Measurements from ENCODE around the gene TMIGD1. TPM values are rescaled to one million over a fixed set of nuclear protein-coding genes. Genes with fewer than 3 reads are reported as not detected.

TMIGD1 gene
- total RNA-seq, 4 donors from 2014 or later: not detected

DNA sequence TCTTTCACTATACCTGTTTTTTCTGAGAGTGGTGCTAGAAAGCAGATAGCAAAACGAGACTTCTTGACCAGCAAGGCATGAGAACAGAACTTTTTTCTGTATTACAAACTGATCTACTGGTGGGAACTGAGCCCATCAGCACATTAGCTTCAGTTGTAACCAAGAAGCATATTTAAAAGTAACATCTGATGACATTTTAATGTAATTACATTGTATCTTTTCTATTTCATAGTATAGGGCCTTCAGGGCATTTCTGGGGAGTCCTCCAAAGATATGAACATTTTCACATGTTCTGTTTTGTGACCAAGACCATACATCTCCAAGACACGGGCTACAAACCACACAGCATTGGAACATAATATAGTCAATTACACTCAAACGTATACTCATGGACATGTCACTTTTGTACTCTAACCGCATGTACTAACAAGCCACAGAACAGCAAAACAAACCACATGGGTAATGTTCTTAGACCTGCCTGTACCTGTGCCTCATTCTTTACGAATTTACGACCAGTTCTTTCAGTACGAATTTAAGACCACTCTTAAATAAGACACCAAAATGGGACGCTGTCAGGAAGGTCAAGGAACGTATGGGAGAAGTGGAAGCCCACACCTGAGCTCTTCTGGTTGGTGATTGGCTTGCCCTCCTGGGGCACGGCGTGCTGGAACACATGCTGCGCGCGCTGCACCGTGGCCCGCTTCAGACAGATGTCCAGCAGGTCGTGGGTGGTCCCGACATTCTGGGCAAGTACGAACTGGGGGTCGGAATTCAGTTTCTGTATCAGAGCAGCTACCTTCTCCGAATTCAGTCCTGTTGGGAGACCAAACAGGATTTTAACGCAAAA, 42.9 kb downstream of the TMIGD1 start:
- peaks cover 13 to 17% of the 10 kb centered on the region in 2 donors for H3K36me3 ChIP-seq
- intact Hi-C loops (cut with DNase I): no loop called here
- H3K4me1 ChIP-seq: peaks cover 9 to 11% of the 10 kb centered on the region in 2 donors
- no peaks in the 10 kb centered on the region for H3K9me3 ChIP-seq
- WGBS, 2 donors: 5 to 6% methylated on average over 21 to 22 of the region's 22 CpGs
- DNase-seq: peak; percentile 40 to 43
- peak overlapping the region; percentile 88 to 99 (median 89) for H3K4me3 ChIP-seq (replicated peaks in 1 of 3)
- H3K27ac ChIP-seq: peak overlapping the region in 2 of 3 donors; percentile 60 to 64
- no peaks in the 10 kb centered on the region for H3K27me3 ChIP-seq
- no peak for TF ChIP-seq POLR2A (IDR thresholded peaks at IDR 0.05)
- TF ChIP-seq, protein P1, sequence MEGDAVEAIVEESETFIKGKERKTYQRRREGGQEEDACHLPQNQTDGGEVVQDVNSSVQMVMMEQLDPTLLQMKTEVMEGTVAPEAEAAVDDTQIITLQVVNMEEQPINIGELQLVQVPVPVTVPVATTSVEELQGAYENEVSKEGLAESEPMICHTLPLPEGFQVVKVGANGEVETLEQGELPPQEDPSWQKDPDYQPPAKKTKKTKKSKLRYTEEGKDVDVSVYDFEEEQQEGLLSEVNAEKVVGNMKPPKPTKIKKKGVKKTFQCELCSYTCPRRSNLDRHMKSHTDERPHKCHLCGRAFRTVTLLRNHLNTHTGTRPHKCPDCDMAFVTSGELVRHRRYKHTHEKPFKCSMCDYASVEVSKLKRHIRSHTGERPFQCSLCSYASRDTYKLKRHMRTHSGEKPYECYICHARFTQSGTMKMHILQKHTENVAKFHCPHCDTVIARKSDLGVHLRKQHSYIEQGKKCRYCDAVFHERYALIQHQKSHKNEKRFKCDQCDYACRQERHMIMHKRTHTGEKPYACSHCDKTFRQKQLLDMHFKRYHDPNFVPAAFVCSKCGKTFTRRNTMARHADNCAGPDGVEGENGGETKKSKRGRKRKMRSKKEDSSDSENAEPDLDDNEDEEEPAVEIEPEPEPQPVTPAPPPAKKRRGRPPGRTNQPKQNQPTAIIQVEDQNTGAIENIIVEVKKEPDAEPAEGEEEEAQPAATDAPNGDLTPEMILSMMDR (IDR thresholded peaks at IDR 0.05): no peak

DNA sequence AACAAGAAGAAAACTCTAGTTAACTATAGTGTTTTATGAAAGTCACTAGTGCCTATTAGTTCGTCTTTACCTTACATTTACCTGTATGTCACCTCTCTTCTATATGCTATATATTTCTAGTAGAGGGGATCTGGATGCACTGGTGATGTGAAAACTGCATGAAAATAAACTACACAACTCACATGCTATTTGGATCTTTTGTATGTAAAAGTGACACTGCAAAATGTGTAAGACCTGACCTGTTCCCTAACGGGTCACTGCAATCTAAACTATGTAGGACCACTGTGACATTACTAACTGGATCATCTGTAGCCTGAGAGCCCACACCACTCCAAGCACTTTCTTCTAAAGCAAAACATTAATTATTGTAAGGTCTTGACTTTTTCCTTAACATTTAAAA, 43.8 kb downstream of the TMIGD1 start:
- peaks cover 13 to 25% of the 10 kb centered on the region in 2 donors for H3K36me3 ChIP-seq
- no peak overlapping the region for H3K4me3 ChIP-seq (replicated peaks in 1 of 3)
- H3K4me1 ChIP-seq: peaks cover 9 to 11% of the 10 kb centered on the region in 2 donors
- H3K27ac ChIP-seq: no peak overlapping the region
- intact Hi-C loops (cut with DNase I): no loop called here
- no peak for DNase-seq
- no peaks in the 10 kb centered on the region for H3K9me3 ChIP-seq
- 88 to 90% methylated on average over 2 of the region's 2 CpGs for WGBS, 2 donors
- no peak for TF ChIP-seq POLR2A (IDR thresholded peaks at IDR 0.05)
- TF ChIP-seq, protein P1 (IDR thresholded peaks at IDR 0.05): no peak
- no peaks in the 10 kb centered on the region for H3K27me3 ChIP-seq

DNA sequence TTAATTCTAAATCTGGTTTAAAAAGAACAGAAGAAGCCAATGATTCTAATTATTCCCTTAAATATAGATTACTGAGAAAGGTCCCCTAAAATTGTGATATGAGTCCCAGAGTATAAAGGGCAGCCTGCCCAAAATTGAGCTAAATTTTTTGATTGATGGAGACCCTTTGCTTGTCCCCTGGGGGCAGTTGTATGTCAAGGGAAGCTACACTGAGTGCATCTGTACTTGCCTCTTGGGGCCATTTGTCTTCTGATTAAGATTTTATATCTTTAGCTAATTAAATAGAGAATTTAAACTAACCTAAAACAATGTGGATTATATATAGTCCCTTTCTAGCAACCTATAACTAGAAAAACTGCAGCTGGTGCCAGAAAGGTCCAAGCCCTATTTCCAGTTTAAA, 54.7 kb downstream of the TMIGD1 start:
- H3K36me3 ChIP-seq: peaks cover 11% of the 10 kb centered on the region in 2 donors
- H3K4me1 ChIP-seq: no peaks in the 10 kb centered on the region
- H3K9me3 ChIP-seq: no peaks in the 10 kb centered on the region
- H3K27me3 ChIP-seq: no peaks in the 10 kb centered on the region
- intact Hi-C loops (cut with DNase I): no loop called here
- DNase-seq: no peak
- no peak overlapping the region for H3K27ac ChIP-seq
- no peak overlapping the region for H3K4me3 ChIP-seq (replicated peaks in 1 of 3)
- no peak for TF ChIP-seq POLR2A (IDR thresholded peaks at IDR 0.05)
- TF ChIP-seq, protein P1 (IDR thresholded peaks at IDR 0.05): no peak

DNA sequence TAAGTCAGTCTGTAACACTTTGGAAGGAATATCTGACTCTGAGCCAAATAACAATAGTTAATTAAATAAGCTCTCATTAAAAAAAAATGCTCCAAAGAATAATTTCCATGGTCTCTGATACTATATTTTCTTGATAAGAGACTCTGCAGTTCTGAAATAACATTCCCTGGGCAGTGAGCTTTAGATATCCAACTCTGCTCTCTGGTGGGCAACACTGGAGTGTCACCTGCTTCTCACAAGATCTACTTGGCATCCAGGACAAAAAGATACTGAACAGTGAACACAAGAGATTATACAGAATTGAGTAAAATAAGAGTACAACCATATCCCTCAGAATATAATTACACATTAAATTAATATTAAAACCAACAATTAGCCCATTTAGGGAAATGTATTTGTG, 55.8 kb downstream of the TMIGD1 start:
- peaks cover 17 to 18% of the 10 kb centered on the region in 2 donors for H3K36me3 ChIP-seq
- intact Hi-C loops (cut with DNase I): no loop called here

DNA sequence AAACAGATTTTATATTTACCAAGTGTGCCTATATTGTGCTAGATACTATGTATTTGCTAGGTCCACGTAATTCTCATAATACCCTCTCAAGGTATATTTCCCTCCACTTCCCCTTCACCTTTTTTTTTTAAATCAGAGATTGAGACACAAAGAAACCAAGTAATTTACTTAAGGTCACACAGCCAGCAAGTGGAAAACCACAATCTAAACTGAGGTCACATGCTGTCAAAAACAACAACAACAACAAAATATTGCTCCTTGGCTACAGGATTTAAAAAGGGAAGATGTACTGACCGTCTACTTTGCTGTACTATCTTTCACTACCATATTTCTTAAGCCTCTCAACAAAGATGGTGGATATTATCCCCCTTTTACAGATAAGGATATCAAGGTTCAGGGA, 57.9 kb downstream of the TMIGD1 start:
- Histone ChIP-seq H3K9me3 (no peaks in the 10 kb centered on the region), H3K27ac (no peak overlapping the region), H3K4me3 (replicated peaks in 1 of 3) (no peak overlapping the region), H3K27me3 (no peaks in the 10 kb centered on the region), H3K4me1 (no peaks in the 10 kb centered on the region), H3K36me3 (peaks cover 19 to 32% of the 10 kb centered on the region in 2 donors)
- no peak for DNase-seq
- 91 to 100% methylated on average over 2 of the region's 2 CpGs for WGBS, 2 donors
- TF ChIP-seq, protein P1 (IDR thresholded peaks at IDR 0.05): no peak
- TF ChIP-seq POLR2A (IDR thresholded peaks at IDR 0.05): no peak
- intact Hi-C loops (cut with DNase I): no loop called here

More for the DNA sequence above, 55.8 kb downstream of the TMIGD1 start:
- peak; percentile 27 to 34 for DNase-seq
- Histone ChIP-seq H3K4me1 (no peaks in the 10 kb centered on the region), H3K4me3 (replicated peaks in 1 of 3) (no peak overlapping the region), H3K9me3 (no peaks in the 10 kb centered on the region), H3K27me3 (no peaks in the 10 kb centered on the region), H3K27ac (no peak overlapping the region)
- no peak for TF ChIP-seq POLR2A (IDR thresholded peaks at IDR 0.05)
- TF ChIP-seq, protein P1 (IDR thresholded peaks at IDR 0.05): peak in 3 of 6 experiments; percentile 35 to 45 (median 41)

Measured in thyroid gland (tissue), 4 donors.